Colon (tissue), 2 donors: ENCODE data around the gene OAS2.
"Not testable (repeated sequence)": the region's sequence is repeated elsewhere in the genome, so short reads cannot be mapped to it uniquely, and the experiment has no call there.

Experiments used
- FAIRE-seq: peaks from 2 replicates; lab custom pipeline; 2012; peaks lifted over from hg19 to GRCh38; lab: Jason Lieb, UNC
- donor health status: control.
- donor health status: control.

Gene OAS2

DNA sequence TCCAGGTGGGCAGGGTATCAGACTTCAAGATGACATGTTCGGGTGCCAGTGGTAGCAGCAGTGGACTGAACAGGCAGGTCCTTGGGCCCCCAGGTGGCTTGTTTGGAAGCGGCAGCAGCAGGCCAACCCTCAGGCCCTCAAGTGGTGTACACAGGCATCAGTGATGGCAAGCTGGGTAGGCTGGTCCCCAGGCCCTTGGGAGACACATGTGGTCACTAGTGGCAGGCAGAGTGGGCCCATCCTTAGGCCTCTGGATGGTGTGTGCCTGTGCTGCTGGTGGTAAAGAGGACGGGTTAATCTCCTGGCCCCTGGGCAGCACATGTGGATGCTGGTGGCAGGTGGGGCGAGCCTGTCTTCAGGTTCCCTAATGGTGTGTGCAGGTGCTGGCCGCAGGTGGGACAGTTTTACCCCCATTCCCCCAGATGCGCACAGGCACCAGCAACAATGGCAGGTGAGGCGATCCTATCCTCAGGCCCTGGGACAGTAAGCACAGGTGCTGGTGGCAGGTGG, 8.0 kb downstream of the OAS2 start:
- FAIRE-seq = no peak

DNA sequence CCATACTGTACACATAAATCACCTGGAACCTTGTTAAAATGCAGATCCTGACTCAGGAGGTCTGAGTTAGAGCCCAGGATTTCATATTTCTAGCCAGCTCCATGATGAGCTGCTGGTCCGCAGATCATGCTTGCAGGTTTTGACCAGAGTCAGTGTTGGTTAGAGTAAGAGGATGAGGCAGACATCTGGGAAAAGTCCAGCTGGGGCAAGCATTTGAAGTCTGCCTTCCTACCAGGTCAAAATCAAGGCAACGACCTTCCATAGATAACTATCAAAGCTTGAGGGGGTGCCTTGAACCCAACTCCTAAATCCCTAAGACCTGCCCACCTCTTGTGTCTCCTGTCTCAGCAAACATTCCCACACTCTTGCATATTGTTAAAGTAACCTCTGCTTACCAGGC, 9.2 kb downstream of the OAS2 start:
- FAIRE-seq = no peak

DNA sequence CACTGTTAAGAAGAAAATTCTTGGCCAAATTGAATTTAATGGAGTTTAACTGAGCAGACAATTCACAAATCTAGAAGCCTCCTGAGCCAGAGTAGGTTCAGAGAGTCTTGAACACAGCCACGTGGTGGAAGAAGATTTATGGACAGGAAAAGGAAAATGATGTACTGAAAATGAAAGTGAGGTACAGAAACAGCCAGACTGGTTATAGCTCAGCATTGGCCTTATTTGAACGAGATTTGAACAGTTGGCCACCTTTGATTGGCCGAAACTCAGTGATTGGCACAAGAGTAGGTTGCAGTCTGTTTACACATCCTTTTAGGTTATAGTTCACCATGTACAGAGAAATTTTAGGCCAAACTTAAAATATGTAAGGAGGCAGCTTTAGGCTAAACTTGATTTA, 9.9 kb downstream of the OAS2 start:
- FAIRE-seq = no peak

DNA sequence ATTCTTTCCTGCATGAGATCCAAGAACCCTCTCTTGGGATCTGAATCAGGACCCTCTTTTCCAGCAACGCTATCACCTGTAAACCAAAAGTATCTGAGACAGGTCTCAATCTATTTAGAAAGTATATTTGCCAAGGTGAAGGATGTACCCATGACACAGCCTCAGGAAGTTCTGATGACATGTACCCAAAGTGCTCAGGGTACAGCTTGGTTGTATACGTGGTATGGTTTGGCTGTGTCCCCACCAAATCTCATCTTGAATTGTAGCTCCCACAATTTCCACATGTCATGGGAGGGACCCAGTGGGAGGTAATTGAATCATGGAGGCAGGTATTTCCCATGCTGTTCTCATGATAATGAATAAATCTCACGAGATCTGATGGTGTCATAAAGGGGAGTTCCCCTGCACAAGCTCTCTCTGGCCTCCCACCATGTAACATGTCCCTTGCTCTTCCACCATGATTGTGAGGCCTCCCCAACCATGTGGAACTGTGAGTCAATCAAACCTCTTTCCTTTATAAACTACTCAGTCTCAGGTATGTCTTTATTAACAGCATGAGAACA, 10.6 kb downstream of the OAS2 start:
- FAIRE-seq = not testable (repeated sequence)

DNA sequence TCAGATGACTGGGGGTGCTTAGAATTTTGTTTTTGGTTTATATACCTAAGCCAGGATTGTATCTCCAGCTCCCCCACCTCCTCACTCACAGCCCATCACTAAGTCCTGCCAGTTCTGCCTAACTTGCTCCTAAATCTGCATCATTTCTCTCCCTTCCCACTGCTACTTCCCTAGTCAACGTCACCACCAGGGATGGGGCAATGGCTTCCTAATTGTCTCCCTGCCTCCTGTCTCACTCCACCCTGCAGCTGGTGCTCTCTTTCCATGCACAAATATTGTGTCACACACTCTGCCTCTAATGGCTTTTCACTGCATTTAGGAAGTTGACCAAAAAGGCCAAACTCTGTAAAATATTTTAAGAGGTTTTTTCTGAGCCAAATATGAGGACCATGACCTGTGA, 11.5 kb downstream of the OAS2 start:
- FAIRE-seq = no peak

DNA sequence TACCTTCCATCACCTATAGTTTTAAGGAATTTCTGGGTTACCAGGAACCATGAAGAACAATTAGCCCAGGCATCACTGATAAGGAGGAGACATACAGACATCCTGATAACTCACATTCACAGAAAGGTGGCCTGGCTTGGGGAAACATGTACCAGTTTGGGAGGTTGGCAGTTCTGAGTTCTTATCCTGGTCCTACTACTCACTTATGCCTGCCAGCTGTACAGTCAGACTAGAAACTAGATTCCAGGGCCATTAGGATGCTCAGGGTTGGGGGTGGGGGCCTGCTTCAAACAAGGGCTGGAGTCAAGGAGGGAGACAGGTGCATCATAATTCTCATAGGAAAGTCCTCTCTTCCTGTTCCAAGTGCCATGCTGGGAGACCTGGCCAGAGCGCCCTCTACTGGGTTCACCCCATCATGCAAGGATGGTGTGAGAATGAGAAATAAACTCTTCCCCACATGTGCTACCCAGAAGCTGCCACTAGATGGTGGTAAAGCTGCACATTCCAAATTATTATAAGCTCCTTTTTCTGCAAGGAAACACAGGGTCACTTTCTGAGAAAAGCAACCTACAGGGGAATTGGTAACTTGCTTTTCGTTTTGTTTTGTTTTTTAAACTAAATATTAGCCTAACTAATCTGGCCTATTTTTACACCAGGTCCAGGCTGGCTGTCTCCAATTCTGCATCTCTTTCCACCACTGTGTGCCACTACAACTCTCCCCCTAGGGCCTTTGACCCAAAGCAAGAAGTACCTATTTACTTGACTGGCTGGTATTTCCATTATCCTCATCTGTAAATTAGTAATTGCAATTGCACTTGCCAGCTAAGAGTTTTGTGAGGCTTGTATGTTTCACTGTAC, 14.5 kb downstream of the OAS2 start:
- no peak for FAIRE-seq

DNA sequence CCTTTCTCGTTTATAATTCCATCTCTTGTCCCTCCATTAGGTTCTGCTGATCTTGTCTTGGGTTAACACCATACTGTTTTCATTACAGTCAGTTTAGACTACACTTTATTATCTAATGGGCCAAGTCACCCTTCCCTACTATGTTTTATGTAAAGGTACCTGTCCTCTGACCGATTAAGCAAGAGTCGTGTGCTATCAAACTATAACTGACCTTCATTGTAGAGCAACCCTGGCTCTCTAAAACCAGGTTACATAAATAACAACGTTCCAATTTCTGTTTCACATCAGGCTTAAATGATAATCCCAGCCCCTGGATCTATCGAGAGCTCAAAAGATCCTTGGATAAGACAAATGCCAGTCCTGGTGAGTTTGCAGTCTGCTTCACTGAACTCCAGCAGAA, 16.7 kb downstream of the OAS2 start:
- no peak for FAIRE-seq

DNA sequence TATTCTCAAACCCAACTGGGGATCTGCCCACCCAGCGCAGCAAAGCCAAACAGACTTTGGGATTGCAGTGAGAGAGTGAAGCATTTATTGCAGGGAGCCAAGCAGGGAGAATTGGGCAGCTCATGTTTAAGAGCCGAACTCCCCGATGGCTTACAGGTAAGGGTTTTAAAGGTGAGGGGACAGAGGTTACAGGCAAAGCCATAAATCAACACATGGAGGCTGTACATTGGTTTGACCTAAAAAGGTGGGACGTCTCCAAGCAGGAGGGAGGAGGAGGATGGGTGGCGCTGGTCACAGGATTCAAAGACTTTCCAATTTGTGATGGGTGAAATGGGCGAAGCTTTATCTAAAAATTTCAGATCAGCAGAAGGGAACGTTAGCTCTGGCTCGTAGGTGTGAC, 18.2 kb downstream of the OAS2 start:
- FAIRE-seq = no peak

DNA sequence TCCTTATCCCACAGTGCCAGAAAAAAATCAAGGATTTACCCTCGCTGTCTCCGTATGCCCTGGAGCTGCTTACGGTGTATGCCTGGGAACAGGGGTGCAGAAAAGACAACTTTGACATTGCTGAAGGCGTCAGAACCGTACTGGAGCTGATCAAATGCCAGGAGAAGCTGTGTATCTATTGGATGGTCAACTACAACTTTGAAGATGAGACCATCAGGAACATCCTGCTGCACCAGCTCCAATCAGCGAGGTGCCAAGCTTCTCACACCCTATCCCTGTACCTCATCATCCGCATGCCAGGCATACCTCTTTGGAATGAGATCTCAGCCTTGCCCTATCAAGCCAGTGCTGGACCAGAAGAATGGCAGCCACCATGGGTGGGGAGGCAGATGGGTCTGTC, 19.2 kb downstream of the OAS2 start:
- FAIRE-seq = no peak

DNA sequence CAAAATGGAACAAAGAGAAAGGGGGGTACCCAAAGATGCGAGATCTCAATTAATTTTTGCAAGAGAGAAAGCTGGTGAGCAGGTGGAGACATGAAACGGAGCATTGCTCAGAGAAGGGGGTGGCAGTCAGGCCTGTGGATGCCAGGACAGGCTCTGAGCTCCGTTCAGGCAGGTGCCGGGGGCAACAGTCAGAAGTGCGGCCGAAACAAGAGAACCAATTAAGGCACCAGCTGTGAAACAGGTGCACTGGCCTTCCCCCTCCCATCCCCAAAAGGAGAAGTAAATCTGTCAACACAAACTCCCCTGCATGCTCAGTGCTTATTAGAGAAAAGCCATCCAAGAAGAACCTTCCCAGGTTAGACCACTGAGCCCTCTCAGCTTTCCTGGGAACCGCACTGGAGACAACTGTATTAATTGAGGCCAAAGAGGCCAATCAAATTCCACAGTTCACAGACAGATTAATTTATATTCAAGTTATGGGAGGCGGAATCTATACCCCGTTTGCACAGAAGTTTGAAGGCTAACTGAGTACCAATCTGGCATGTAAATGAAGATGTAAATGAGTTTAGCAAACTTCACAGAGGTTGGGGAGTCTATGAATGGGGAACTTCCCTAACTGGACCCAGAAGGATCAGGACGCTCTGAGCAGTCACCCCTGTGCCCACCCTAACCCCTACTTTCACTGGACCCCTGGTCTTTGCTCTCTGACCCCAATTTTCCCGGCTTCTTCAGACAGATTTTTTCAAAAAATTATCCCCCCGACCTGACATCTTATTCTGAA, 20.9 kb downstream of the OAS2 start:
- no peak for FAIRE-seq

DNA sequence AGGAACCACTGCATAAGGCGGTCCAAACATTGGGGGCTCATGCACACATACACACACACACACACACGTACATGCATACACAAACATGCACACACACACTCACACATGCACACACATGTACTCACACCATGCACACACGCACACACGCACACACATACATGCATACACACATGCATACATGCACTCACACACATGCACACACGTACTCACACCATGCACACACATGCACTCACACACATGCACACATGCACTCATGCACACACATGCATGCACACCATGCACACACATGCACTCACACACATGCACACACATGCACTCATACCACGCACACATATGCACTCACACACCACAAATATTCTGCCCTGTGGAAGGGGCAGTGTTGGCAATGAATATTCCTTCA, 22.1 kb downstream of the OAS2 start:
- FAIRE-seq = no peak

DNA sequence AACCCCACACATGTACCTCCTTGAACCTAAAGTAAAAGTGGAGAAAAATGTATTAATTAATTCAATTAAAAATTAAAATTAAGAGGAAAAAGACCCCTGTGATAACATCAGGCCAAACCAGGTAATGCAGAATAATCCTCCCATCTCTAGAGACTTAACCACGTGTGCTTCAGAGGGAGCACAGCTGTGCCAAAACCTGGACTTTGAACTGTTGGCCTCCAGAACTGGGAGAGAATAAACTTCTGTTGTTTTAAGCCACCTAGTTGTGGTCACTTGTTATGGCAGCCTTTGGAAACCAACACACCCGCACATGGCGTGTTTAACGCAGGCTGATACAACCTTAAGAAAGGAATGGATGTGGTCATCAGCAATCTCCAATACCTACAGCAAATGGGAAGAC, 23.8 kb downstream of the OAS2 start:
- no peak for FAIRE-seq

DNA sequence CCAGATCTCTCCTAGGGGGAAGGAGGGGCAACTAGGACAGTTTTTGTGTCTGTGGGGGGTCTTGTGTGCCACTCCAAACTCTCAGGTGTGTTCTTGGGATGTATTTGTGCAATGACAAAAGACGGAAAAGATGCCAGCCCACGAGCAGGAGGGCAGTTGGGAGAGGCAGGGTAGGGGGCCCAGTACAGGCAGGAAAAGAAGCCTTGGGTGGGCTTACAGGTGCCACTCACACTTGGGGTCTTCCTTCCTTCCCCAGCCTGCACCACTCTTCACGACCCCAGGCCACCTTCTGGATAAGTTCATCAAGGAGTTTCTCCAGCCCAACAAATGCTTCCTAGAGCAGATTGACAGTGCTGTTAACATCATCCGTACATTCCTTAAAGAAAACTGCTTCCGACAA, 24.4 kb downstream of the OAS2 start:
- no peak for FAIRE-seq

DNA sequence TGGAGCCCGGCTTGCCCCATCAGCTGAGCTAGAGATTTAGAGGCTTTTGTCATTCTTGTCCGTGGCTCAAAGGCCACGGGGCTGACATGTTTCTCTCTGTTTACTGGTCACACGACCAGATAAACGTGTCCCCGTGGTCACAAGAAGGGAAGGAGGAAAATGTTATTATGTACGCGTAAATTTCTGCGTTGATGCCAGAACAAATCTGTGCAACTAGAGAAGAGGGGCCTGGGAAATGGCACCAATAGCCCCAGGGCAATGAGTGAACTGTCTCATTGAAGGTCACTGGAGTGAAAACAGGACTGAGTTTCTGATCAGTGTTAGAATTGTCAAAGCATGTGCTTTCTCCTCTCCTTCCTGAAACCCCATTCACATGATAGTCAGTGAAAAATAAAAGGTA, 25.3 kb downstream of the OAS2 start:
- FAIRE-seq = no peak

DNA sequence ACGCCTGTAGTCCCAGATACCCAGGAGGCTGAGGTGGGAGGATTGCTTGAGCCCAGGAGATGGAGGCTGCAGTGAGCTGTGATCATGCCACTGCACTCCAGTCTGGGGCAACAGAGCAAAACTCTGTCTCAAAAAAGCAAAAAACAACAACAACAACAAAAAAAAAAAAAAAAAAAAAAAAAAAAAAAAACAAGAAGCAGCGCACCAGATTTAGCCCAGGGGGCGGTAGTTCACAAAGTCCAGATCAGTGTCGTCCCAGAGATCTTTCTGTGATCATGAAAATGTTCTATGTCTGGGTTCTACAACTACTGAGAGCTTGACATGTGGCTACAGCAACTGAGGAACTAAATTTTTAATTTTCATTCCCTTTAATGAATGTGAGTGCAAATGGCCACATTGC, 27.4 kb downstream of the OAS2 start:
- no peak for FAIRE-seq

DNA sequence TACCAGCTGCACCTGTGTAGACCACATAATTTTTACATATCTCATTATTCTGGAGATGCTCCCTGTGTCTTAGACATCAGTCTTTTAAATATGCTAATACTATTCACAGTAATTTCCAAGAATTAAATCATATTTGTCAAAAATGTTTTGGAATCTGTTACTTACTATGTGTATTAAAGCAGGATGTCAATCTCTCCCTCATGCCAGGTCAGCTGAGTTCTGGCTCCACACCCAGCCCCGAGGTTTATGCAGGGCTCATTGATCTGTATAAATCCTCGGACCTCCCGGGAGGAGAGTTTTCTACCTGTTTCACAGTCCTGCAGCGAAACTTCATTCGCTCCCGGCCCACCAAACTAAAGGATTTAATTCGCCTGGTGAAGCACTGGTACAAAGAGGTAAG, 27.9 kb downstream of the OAS2 start:
- FAIRE-seq = no peak

DNA sequence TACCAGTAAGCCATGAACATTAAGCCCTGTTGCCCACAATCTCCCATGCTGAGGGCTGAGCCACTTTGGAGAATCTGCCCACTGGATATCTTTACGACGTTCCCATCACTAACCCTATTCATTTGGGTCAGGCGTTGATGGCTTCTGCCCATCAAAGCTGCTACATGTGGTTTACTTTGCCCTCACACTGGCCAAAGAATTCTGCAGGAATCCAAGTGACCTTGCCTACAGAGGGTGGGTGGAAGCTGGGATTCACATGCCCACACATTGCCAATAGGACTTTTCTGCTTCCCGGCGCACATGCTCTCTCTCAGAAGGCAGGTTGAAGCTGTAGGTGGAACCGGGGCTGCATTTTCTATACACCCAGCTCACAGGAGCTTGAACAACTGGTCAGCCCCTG, 28.3 kb downstream of the OAS2 start:
- FAIRE-seq = no peak

DNA sequence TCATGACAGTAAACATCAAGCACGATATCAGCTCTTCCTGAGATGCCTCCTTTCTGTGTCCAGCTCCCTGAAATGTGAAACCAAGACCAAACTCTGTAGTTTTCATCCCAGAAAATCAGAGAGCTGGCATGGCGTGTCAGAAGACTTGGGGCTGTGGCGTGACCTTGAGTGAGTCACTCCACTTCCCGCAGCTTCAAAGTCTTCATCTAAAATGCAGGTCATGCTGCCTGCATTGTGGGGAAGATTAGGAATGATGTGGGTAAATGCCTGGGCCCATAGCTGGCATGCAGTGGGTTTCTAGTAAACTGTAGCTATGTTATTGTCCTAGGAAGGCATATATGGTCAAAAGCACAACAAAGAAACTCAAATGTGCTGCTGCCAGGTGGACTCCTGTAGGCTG, 28.8 kb downstream of the OAS2 start:
- no peak for FAIRE-seq

DNA sequence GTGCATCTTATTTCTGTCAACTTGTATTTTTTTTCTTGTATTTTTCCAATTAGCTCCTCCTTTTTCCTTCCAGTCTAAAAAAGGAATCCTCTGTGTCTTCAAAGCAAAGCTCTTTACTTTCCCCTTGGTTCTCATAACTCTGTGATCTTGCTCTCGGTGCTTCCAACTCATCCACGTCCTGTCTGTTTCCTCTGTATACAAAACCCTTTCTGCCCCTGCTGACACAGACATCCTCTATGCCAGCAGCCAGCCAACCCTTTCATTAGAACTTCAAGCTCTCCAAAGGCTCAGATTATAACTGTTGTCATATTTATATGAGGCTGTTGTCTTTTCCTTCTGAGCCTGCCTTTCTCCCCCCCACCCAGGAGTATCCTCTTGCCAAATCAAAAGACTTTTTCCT, 32.4 kb downstream of the OAS2 start:
- no peak for FAIRE-seq

DNA sequence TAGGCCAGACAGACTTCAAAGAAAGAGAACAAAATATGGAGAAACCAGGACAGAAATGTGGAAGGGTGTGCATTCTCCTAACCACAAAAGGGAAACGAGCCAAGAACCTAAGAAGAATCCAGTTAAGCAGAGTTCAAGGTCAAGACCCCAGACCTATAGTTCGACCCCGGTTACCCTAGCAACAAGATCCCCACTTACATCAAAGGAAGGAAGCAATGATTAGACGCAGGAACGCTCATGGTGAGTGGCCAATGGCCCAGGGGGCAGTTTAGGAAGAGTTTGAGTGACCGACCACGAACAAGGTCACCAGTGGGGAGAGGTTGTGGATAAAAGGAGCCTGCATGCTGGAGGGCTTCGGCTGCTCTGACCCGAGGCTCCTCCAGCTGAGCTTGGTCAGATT, 36.2 kb downstream of the OAS2 start:
- no peak for FAIRE-seq

DNA sequence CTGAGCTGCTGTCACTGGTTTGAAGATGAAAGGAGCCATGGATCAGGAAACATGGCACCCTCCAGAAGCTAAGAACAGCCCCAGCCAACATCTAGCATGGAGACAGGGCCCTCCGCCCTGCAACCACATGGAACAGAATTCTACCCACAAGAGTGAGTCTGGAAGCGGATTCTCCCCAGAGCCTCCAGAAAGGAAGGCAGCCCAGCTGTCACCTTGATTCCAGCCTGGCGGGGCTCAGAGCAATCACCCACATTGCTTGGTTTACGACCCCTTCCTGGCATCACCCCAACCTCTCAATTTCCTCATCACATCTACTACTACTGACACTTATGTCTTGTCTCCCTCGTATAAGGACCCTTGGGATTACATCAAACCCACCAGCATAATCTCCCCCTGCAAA, 38.5 kb downstream of the OAS2 start:
- no peak for FAIRE-seq

DNA sequence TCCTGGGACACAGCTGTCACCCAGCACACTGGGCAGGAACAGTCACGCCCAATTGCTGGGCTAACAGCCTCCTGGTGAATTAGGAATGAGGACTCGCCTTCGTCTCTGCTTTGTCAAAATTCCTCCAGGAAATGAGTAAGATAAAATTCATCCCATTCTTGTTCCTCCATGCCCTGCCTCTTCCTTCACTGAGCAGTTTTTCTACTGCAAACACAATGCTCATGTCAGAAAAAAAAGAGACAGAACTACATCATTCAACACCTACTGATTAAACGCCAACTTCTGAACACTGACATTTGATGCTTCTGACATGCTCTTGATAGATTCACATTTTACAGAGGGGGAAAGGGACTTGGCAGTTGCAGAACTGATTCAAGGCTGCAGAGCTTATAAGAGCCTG, 40.7 kb downstream of the OAS2 start:
- no peak for FAIRE-seq

DNA sequence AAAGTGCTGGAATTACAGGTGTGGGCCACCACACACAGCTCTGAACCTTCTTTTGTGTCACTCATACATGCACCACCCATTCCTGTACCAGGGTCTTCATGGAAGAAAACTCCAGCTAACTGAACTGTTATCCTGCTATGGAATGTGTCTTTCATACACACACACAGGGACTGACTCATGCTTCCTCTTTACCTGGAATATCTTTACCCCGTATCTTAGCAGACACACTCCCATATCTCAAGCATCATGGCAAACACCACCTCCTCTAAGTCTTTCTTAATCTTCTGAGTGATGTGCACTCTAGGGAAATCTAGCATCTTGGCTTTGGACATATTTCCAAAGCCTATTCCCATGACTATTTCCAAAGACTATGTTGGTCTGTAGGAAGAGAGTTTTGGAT, 43.2 kb downstream of the OAS2 start:
- no peak for FAIRE-seq
